Suprapubic skin (tissue), 3 donors: ENCODE data around the gene CAPN11.

Experiments used
- CTCF ChIP-seq, 2 donors: fragments of 200-600 bp in 1 of 2; fragments of 450-650 bp in 1 of 2; sonication (generic) in 1 of 2; IDR thresholded peaks; one replicate each; pipeline ENCODE4 v1.5.1; 2016 to 2019; ENCODE audit warnings: antibody characterized with exemption in 2 of 2, mild to moderate bottlenecking in 1 of 2, moderate library complexity in 1 of 2
- POLR2AphosphoS5 ChIP-seq, 3 donors: sonication (generic); formaldehyde crosslinking; IDR thresholded peaks; one replicate each; pipeline ENCODE4 v1.6.1; 2017; ENCODE audit warnings: antibody characterized with exemption in 3 of 3

- TF ChIP-seq CTCF (IDR thresholded peaks at IDR 0.05) = peak in 1 of 2 donors; percentile 9
- no peak for TF ChIP-seq POLR2AphosphoS5 (IDR thresholded peaks at IDR 0.05)
Observed at GRCh38 chr6:44128020-44128917, 30.4 kb upstream of the CAPN11 start.
